GM12878 (cell line): ENCODE data around the gene KCNN3. TPM values are rescaled to one million over a fixed set of nuclear protein-coding genes. Genes with fewer than 3 reads are reported as not detected.

Source experiments
- ATAC-seq: fragments of 200-7000 bp; cut with Tn5 transposase; 3 replicates; pipeline ENCODE4 v1.9.1; 2020; ENCODE audit warnings: mild to moderate bottlenecking, moderate library complexity
- BruUV-seq: library from RNA; stranded (reverse); fragments of 400-500 nt; replicated peaks from 2 replicates; lab custom pipeline; 2021; lab: Mats Ljungman, UMichigan
- CTCF ChIA-PET: fragments of 300-600 bp; sonication (Branson Sonifier 250); formaldehyde crosslinking; extraction: SDS; loops from one replicate; lab custom pipeline; 2021; ENCODE audit warnings: inconsistent platforms; lab: Yijun Ruan, JAX
- POLR2A ChIA-PET: fragments of 350-600 bp; formaldehyde crosslinking; extraction: SDS; loops from one replicate; lab custom pipeline; 2021; ENCODE audit warnings: inconsistent platforms; lab: Charles Lee
- RAD21 ChIA-PET: fragments of 300-600 bp; sonication (Branson Sonifier 250); formaldehyde crosslinking; loops from one replicate; lab custom pipeline; 2023; ENCODE audit warnings: antibody characterized with exemption; ENCODE audit not compliant: unreplicated experiment; lab: Charles Lee
- SMC1A ChIA-PET: fragments of 300-600 bp; sonication (Branson Sonifier 250); formaldehyde crosslinking; loops from one replicate; lab custom pipeline; 2023; ENCODE audit not compliant: unreplicated experiment, uncharacterized antibody; lab: Charles Lee
- DNase-seq: peaks from one replicate; pipeline ENCODE4 v3.0.0-alpha.2; 2011; ENCODE audit warnings: low read depth, low spot score
- FAIRE-seq: peaks from 3 replicates; lab custom pipeline; 2011; peaks lifted over from hg19 to GRCh38; lab: Jason Lieb, UNC
- H2AFZ ChIP-seq: 2 replicates; pipeline ENCODE4 v1.6.0; 2011; ENCODE audit warnings: low read depth, low read length, control low read depth; ENCODE audit not compliant: control insufficient read depth
- H3K27ac ChIP-seq: 2 replicates; pipeline ENCODE4 v1.5.1; 2011; ENCODE audit warnings: control low read depth; ENCODE audit not compliant: control insufficient read depth, insufficient read depth
- H3K27me3 ChIP-seq, 2 experiments: replicated peaks in 1 of 2; 2 replicates each; pipeline versions ENCODE4 v1.6.0 to v1.6.1; 2011; ENCODE audit warnings: low read length in 1 of 2; ENCODE audit not compliant: control insufficient read depth in 2 of 2, insufficient read depth in 2 of 2
- H3K36me3 ChIP-seq, 2 experiments: 2 replicates each; pipeline ENCODE4 v1.5.1; 2011; ENCODE audit warnings: low read length in 1 of 2; ENCODE audit not compliant: control insufficient read depth in 2 of 2, insufficient read depth in 2 of 2
- H3K4me1 ChIP-seq: 2 replicates; pipeline ENCODE4 v1.6.1; 2011; ENCODE audit warnings: mild to moderate bottlenecking, low read length, moderate library complexity, mixed read lengths; ENCODE audit not compliant: control insufficient read depth, insufficient read depth
- H3K4me2 ChIP-seq: 2 replicates; pipeline ENCODE4 v1.6.0; 2011; ENCODE audit warnings: control low read depth; ENCODE audit not compliant: control insufficient read depth, insufficient read depth
- H3K4me3 ChIP-seq: fragments of 200-600 bp; sonication (generic); 2 replicates; pipeline ENCODE4 v1.5.1; 2016
- H3K79me2 ChIP-seq: 2 replicates; pipeline ENCODE4 v1.6.0; 2011; ENCODE audit warnings: low read length; ENCODE audit not compliant: control insufficient read depth, insufficient read depth
- H3K9ac ChIP-seq: 2 replicates; pipeline ENCODE4 v1.8.0; 2011; ENCODE audit warnings: low read length, control low read depth, mixed read lengths; ENCODE audit not compliant: control insufficient read depth, insufficient read depth
- H3K9me3 ChIP-seq: replicated peaks from 3 replicates; pipeline ENCODE4 v1.5.1; 2011; ENCODE audit warnings: mild to moderate bottlenecking, low read length; ENCODE audit not compliant: control insufficient read depth, insufficient read depth
- H4K20me1 ChIP-seq: 2 replicates; pipeline ENCODE4 v1.6.0; 2011; ENCODE audit not compliant: control insufficient read depth, insufficient read depth
- BHLHE40 ChIP-seq, 2 experiments: fragments of 450-650 bp in 1 of 2; IDR thresholded peaks; 2 replicates each; pipeline ENCODE4 v1.6.1; 2011 to 2017; ENCODE audit warnings: low read depth in 2 of 2, borderline replicate concordance in 1 of 2, improper control_type of control experiment in 1 of 2, low read length in 1 of 2, mild to moderate bottlenecking in 1 of 2
- JUND ChIP-seq: IDR thresholded peaks from 2 replicates; pipeline ENCODE4 v1.6.1; 2012; ENCODE audit warnings: low read depth, mild to moderate bottlenecking, low read length, improper control_type of control experiment, moderate library complexity
- MEF2A ChIP-seq: IDR thresholded peaks from 2 replicates; pipeline ENCODE4 v1.6.1; 2011; ENCODE audit warnings: low read depth, mild to moderate bottlenecking, low read length, moderate library complexity; ENCODE audit not compliant: insufficient read depth
- NFXL1 ChIP-seq: fragments of 450-650 bp; IDR thresholded peaks from 2 replicates; pipeline ENCODE4 v1.6.1; 2017; ENCODE audit warnings: antibody characterized with exemption, mild to moderate bottlenecking, borderline replicate concordance
- POU2F2 ChIP-seq: IDR thresholded peaks from 3 replicates; pipeline ENCODE4 v1.6.1; 2011; ENCODE audit warnings: low read depth, mild to moderate bottlenecking, low read length, borderline replicate concordance
- ZNF384 ChIP-seq: IDR thresholded peaks from 2 replicates; pipeline ENCODE4 v1.6.1; 2012; ENCODE audit warnings: low read depth, mild to moderate bottlenecking, low read length, improper control_type of control experiment, borderline replicate concordance
- WGBS: methylation state at CpG from one replicate; pipeline ENCODE4 v1.1.6; 2016; ENCODE audit warnings: low lambda C conversion rate; ENCODE audit not compliant: insufficient replicate concordance, insufficient coverage; ENCODE audit errors: missing lambda C conversion rate; 5-methylcytosine and 5-hydroxymethylcytosine counted together
- in situ Hi-C: fragments of 300-500 bp; cut with MboI; formaldehyde crosslinking; loops from 9 replicates; pipeline ENCODE4 v1.14.3; 2018; ENCODE audit warnings: mixed read lengths
- intact Hi-C: fragments of 100-400 bp; cut with micrococcal nuclease; formaldehyde crosslinking; loops from one replicate; pipeline ENCODE4 v1.14.2; 2022; ENCODE audit not compliant: unreplicated experiment
- polyA plus RNA-seq, 11 experiments: library from polyadenylated mRNA; depleted of rRNA in 4 of 11; unstranded in 6 of 11; stranded (reverse) in 5 of 11; fragments of >200 nt; fragmentation: Nextera tagmentation in 4 of 11; fragmentation: Illumina TruSeq in 1 of 11; extraction: Ambion mirVana in 4 of 11; extraction: Trizol in 1 of 11; gene quantifications; 1 replicate in 1 of 11; 2 replicates in 10 of 11; pipeline versions ENCODE4 v1.2.1 to v1.2.3, GENCODE V29; 2011 to 2016; ENCODE audit warnings: inconsistent platforms in 2 of 11, missing spikeins in 2 of 11, low read depth in 1 of 11
- total RNA-seq, 4 experiments: library from RNA; depleted of rRNA in 3 of 4; stranded (reverse); fragments of >200 nt in 3 of 4; fragmentation: Illumina TruSeq in 1 of 4; extraction: Trizol in 1 of 4; gene quantifications; 2 replicates each; pipeline versions ENCODE4 v1.2.1 to v1.2.3, GENCODE V29; 2013 to 2021
- TF ChIP-seq, protein P1 (sequence below), 3 experiments: IDR thresholded peaks in 2 of 3; conservative IDR thresholded peaks in 1 of 3; 2 replicates each; pipeline ENCODE4 v1.5.1; 2011; ENCODE audit warnings: low read depth in 3 of 3, low read length in 3 of 3, mild to moderate bottlenecking in 3 of 3, control low read depth in 2 of 3, moderate library complexity in 2 of 3, inconsistent platforms in 1 of 3, mixed read lengths in 1 of 3; ENCODE audit not compliant: control insufficient read depth in 2 of 3, insufficient read depth in 1 of 3; ENCODE audit errors: extremely low read depth in 1 of 3

Gene KCNN3
- total and polyA plus RNA-seq, 10 of the 15 experiments (the other 5 are each of a cell fraction or from before 2014, with no cell fraction given) = 3.5 to 26.4 (median 14.9) TPM

GRCh38 chr1:154752273-154753030, 117.6 kb downstream of the KCNN3 start:
- H3K4me2 ChIP-seq = no peak overlapping the region
- no peaks in the 10 kb centered on the region for H3K79me2 ChIP-seq
- no peak overlapping the region for H2AFZ ChIP-seq
- H4K20me1 ChIP-seq = no peaks in the 10 kb centered on the region
- ChIA-PET CTCF (interaction anchor here (1.2 to 2.4 kb wide), 3 partner anchors 10 to 193 kb away, joined by 3 to 8 read pairs (median 3); no protein-coding TSS in a partner anchor), POLR2A (no interaction called here), SMC1A (no interaction called here), RAD21 (no interaction called here)
- DNase-seq (no peak), ATAC-seq (no peak), FAIRE-seq (no peak)
- WGBS = 63% methylated on average over 12 of the region's 12 CpGs
- no peak overlapping the region for H3K27ac ChIP-seq
- no peak for TF ChIP-seq JUND
- TF ChIP-seq NFXL1 = 0 out of 2 replicates have a peak, but pooled peaks have one; percentile 57
- TF ChIP-seq, protein P1, sequence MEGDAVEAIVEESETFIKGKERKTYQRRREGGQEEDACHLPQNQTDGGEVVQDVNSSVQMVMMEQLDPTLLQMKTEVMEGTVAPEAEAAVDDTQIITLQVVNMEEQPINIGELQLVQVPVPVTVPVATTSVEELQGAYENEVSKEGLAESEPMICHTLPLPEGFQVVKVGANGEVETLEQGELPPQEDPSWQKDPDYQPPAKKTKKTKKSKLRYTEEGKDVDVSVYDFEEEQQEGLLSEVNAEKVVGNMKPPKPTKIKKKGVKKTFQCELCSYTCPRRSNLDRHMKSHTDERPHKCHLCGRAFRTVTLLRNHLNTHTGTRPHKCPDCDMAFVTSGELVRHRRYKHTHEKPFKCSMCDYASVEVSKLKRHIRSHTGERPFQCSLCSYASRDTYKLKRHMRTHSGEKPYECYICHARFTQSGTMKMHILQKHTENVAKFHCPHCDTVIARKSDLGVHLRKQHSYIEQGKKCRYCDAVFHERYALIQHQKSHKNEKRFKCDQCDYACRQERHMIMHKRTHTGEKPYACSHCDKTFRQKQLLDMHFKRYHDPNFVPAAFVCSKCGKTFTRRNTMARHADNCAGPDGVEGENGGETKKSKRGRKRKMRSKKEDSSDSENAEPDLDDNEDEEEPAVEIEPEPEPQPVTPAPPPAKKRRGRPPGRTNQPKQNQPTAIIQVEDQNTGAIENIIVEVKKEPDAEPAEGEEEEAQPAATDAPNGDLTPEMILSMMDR (IDR thresholded peaks at IDR 0.05 in 2 of 3, conservative IDR thresholded peaks at IDR 0.05 in 1 of 3; ENCODE audit: control insufficient read depth in 2 of 3, extremely low read depth in 1 of 3, insufficient read depth in 1 of 3, low read depth in 3 of 3, low read length in 3 of 3) = peak in 1 of 3 experiments; percentile 23; a peak in 1 of 6 replicates
- no peak for TF ChIP-seq POU2F2
- no peak for TF ChIP-seq MEF2A
- TF ChIP-seq ZNF384 = no peak
- no peak for TF ChIP-seq BHLHE40 (IDR thresholded peaks at IDR 0.05; ENCODE audit: borderline replicate concordance in 1 of 2, low read depth in 2 of 2, low read length in 1 of 2)
- H3K36me3 ChIP-seq = peaks cover 3 to 5% of the 10 kb centered on the region in 2 experiments; a peak in 3 of 4 replicates
- no peaks in the 10 kb centered on the region for H3K27me3 ChIP-seq
- H3K9me3 ChIP-seq = no peaks in the 10 kb centered on the region
- in situ Hi-C loops (no loop called here), intact Hi-C loops (no loop called here)
- H3K4me1 ChIP-seq = peaks cover 21% of the 10 kb centered on the region
- no peak overlapping the region for H3K9ac ChIP-seq
- no TSS peak for BruUV-seq
- H3K4me3 ChIP-seq = no peak overlapping the region
